ENCODE measurements around the gene RPL19. TPM values are rescaled to one million over a fixed set of nuclear protein-coding genes. Genes with fewer than 3 reads are reported as not detected.
"Not testable (repeated sequence)": the region's sequence is repeated elsewhere in the genome, so short reads cannot be mapped to it uniquely, and the experiment has no call there.

The RPL19 gene
- total RNA-seq, 1 donor from 2014 or later: 1,451 TPM

- FAIRE-seq (no peak), DNase-seq (ENCODE audit: low read depth) (peak; percentile 42)
- Mint-ChIP-seq H3K9me3 (ENCODE audit: unreplicated experiment) (no peaks in the 10 kb centered on the region), H3K36me3 (ENCODE audit: low read depth, unreplicated experiment) (no peaks in the 10 kb centered on the region), H3K27ac (ENCODE audit: unreplicated experiment) (peak overlapping the region; percentile 47), H3K4me3 (ENCODE audit: unreplicated experiment) (no peak overlapping the region), H3K27me3 (ENCODE audit: low read depth, unreplicated experiment) (no peaks in the 10 kb centered on the region), H3K4me1 (ENCODE audit: low read depth, unreplicated experiment) (peaks cover 2% of the 10 kb centered on the region)
- no peaks in the 10 kb centered on the region for H3K79me2 ChIP-seq (ENCODE audit: insufficient read depth, low read length)
- no peak overlapping the region for H3K27ac ChIP-seq (ENCODE audit: low read depth, low read length)
- H3K4me2 ChIP-seq (ENCODE audit: low read length): no peak overlapping the region
- TF ChIP-seq CTCF (IDR thresholded peaks at IDR 0.05; ENCODE audit: insufficient read depth, low read depth, low read length): peak; percentile 94
- TF ChIP-seq EZH2 (IDR thresholded peaks at IDR 0.05; ENCODE audit: insufficient read depth, low read length): no peak
- H4K20me1 ChIP-seq (ENCODE audit: insufficient read depth, low read length): peaks cover 4% of the 10 kb centered on the region
- no peaks in the 10 kb centered on the region for H3K36me3 ChIP-seq (ENCODE audit: insufficient read depth, low read length)
- H2AFZ ChIP-seq (ENCODE audit: low read depth, low read length): no peak overlapping the region
- no peaks in the 10 kb centered on the region for H3K4me1 ChIP-seq (ENCODE audit: insufficient read depth, low read length)
- H3K4me3 ChIP-seq (ENCODE audit: insufficient read depth, low read depth, low read length): no peak overlapping the region
- peaks cover 2% of the 10 kb centered on the region for H3K27me3 ChIP-seq (ENCODE audit: insufficient read depth, low read length)
- H3K9me3 ChIP-seq (ENCODE audit: insufficient read depth, low read depth, low read length): no peaks in the 10 kb centered on the region
- H3K9ac ChIP-seq (ENCODE audit: low read length): no peak overlapping the region
These were observed 44.8 kb downstream of the RPL19 start for GRCh38 chr17:39244600-39245570.

GRCh38 chr17:39246274-39246673, 46.2 kb downstream of the RPL19 start:
- H3K4me3 ChIP-seq (ENCODE audit: insufficient read depth, low read depth, low read length): no peak overlapping the region
- peaks cover 4% of the 10 kb centered on the region for H4K20me1 ChIP-seq (ENCODE audit: insufficient read depth, low read length)
- H3K27me3 ChIP-seq (ENCODE audit: insufficient read depth, low read length): no peaks in the 10 kb centered on the region
- H3K4me1 ChIP-seq (ENCODE audit: insufficient read depth, low read length): no peaks in the 10 kb centered on the region
- Mint-ChIP-seq H3K9me3 (ENCODE audit: unreplicated experiment) (no peaks in the 10 kb centered on the region), H3K27me3 (ENCODE audit: low read depth, unreplicated experiment) (no peaks in the 10 kb centered on the region), H3K27ac (ENCODE audit: unreplicated experiment) (no peak overlapping the region), H3K4me3 (ENCODE audit: unreplicated experiment) (no peak overlapping the region), H3K36me3 (ENCODE audit: low read depth, unreplicated experiment) (no peaks in the 10 kb centered on the region), H3K4me1 (ENCODE audit: low read depth, unreplicated experiment) (peaks cover 2% of the 10 kb centered on the region)
- no peak for TF ChIP-seq EZH2 (IDR thresholded peaks at IDR 0.05; ENCODE audit: insufficient read depth, low read length)
- no peak for TF ChIP-seq CTCF (IDR thresholded peaks at IDR 0.05; ENCODE audit: insufficient read depth, low read depth, low read length)
- H3K9me3 ChIP-seq (ENCODE audit: insufficient read depth, low read depth, low read length): no peaks in the 10 kb centered on the region
- no peak overlapping the region for H3K9ac ChIP-seq (ENCODE audit: low read length)
- DNase-seq (ENCODE audit: low read depth): no peak
- no peaks in the 10 kb centered on the region for H3K36me3 ChIP-seq (ENCODE audit: insufficient read depth, low read length)
- H3K4me2 ChIP-seq (ENCODE audit: low read length): no peak overlapping the region
- H3K79me2 ChIP-seq (ENCODE audit: insufficient read depth, low read length): no peaks in the 10 kb centered on the region
- H3K27ac ChIP-seq (ENCODE audit: low read depth, low read length): no peak overlapping the region
- FAIRE-seq: no peak
- no peak overlapping the region for H2AFZ ChIP-seq (ENCODE audit: low read depth, low read length)

- not testable (repeated sequence) for H3K9me3 Mint-ChIP-seq (ENCODE audit: unreplicated experiment); H3K4me3 Mint-ChIP-seq (ENCODE audit: unreplicated experiment); H3K4me3 ChIP-seq (ENCODE audit: insufficient read depth, low read depth, low read length); H3K9ac ChIP-seq (ENCODE audit: low read length); H3K79me2 ChIP-seq (ENCODE audit: insufficient read depth, low read length); H3K27ac ChIP-seq (ENCODE audit: low read depth, low read length); DNase-seq (ENCODE audit: low read depth); H2AFZ ChIP-seq (ENCODE audit: low read depth, low read length); H3K4me1 Mint-ChIP-seq (ENCODE audit: low read depth, unreplicated experiment); H3K4me2 ChIP-seq (ENCODE audit: low read length); H3K9me3 ChIP-seq (ENCODE audit: insufficient read depth, low read depth, low read length); H3K27ac Mint-ChIP-seq (ENCODE audit: unreplicated experiment); H3K36me3 ChIP-seq (ENCODE audit: insufficient read depth, low read length); FAIRE-seq; H3K4me1 ChIP-seq (ENCODE audit: insufficient read depth, low read length); H4K20me1 ChIP-seq (ENCODE audit: insufficient read depth, low read length); H3K27me3 Mint-ChIP-seq (ENCODE audit: low read depth, unreplicated experiment); H3K36me3 Mint-ChIP-seq (ENCODE audit: low read depth, unreplicated experiment); H3K27me3 ChIP-seq (ENCODE audit: insufficient read depth, low read length)
These were observed 50.0 kb downstream of the RPL19 start for GRCh38 chr17:39250076-39250475.
